GM21526 (cell line): ENCODE measurements around the gene RGL3.
"Not testable (repeated sequence)": the region's sequence is repeated elsewhere in the genome, so short reads cannot be mapped to it uniquely, and the experiment has no call there.

ENCODE experiments used
- ATAC-seq: cut with Tn5 transposase; IDR thresholded peaks from one replicate; pipeline ENCODE4 v1.9.1; 2021; ENCODE audit warnings: moderate library complexity; ENCODE audit not compliant: unreplicated experiment, low FRiP score

Gene RGL3

DNA sequence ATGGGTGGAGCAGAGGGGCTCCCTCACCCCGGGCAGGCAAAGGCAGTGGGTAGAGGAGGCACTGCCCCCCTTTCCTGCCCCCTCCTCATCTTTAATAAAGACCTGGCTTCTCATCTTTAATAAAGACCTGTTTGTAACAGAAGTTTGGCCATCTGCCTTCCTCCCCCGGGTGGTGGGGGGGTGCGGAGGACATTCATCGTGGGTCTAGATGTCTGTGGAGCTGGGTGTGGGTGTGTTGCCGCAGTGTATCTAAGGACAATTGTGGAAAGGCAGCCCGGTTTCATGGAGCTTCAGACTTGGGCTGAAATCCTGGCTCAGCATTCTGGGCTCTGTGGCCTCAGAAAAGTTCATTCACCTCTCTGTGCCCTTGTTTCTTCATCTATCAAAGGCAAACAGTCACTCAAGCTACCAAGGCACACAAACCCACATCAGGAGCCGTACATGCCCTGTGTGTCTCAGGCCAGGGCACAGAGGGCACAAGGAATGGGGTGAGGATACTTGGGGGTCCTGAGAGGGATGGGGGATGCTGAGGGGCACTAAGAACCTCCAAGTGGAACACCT lies 53.5 kb downstream of the RGL3 start:
- no peak for ATAC-seq

DNA sequence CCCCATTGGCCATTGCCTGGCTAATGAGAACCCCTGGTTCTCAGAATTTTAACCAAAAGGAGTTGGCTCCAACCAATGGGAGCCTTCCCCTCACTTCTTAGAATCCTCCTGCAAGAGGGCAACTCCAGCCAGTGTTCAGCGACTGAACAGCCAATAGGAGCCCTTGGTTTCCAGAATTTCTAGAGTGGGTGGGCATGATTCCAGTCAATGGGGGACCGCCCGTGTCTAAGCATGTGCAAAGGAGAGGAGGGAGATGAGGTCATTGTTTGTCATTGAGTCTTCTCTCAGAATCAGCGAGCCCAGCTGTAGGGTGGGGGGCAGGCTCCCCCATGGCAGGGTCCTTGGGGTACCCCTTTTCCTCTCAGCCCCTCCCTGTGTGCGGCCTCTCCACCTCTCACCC lies 54.2 kb downstream of the RGL3 start:
- ATAC-seq = no peak

DNA sequence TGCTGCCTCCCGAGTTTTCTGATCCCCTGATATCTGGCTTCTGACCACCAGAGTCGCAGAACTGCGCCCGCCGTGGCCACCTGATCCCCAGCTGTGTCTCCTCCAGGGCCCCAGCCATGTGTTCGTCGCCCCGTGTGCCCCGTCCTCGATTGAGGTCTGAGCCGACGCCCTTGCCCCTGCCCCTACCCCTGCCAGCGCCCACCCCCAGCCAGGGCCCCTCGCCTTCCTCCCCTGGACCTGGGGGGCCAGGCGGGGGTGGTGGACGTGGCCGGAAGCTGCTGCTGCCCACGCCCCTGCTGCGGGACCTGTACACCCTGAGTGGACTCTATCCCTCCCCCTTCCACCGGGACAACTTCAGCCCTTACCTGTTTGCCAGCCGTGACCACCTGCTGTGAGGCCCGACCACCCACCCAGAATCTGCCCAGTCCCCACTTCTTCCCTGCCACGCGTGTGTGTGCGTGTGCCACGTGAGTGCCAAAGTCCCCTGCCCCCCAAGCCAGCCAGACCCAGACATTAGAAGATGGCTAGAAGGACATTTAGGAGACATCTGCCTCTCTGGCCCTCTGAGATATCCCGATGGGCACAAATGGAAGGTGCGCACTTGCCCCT lies 54.7 kb downstream of the RGL3 start:
- no peak for ATAC-seq

DNA sequence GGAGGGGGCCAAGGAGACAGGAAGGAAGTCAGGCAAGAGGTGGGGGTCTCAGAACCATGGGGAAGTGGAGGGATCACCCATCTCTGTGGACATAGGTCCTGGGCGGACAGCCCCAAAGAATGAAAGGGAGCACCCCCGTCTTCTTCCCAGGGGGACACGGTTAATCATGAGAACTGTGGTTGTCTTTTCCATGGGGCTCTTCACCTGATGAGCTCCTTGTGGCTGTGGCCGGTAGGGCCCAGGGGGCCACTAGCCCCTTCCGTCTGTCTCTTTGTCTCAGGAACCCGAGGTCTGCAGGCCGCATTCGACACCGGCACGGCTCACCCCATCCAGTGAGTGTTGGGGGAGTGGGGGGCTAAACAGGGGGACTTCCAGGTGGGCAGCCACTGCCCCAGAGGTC lies 55.2 kb downstream of the RGL3 start:
- no peak for ATAC-seq

DNA sequence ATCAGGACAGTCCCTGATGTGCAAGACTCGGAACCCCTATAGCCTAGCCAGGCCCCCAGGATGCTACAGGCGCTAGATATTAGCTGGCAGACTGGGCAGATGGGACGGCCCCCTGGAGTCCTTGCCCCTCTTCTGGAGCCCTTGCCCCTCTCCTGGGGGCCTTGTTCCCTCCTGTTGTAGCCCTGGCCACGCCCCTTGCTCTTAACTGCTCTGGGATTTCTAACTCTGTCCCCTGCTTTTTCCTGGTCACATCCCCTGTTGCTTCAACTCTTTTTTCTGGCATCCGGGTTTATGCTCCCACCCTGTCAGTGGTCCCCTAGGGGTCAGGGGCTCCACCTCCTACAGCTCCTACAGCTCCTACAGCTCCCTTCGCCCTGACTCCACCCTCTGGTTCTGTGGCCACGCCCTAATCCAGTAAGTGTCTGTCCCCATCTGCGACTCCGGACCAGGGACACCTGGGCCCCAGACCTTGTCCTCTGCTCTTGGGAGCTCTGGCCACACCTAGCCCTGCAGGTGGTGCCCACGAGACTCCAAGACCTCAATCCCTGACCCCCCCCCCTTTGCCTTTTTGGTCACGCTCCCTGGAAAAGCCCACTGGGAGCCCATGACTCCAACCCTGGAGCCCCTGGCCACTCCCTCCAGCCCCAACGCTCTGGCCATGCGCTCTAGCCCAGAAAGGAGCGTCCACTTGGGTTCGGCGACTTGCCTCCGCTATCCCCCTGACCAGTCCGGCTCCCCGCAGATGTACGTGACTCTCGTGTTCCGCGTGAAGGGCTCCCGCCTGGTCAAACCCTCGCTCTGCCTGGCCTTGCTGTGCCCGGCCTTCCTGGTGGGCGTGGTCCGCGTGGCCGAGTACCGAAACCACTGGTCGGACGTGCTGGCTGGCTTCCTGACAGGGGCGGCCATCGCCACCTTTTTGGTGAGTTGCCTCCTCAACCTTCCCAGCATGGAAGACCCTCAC lies 57.1 kb downstream of the RGL3 start:
- no peak for ATAC-seq

DNA sequence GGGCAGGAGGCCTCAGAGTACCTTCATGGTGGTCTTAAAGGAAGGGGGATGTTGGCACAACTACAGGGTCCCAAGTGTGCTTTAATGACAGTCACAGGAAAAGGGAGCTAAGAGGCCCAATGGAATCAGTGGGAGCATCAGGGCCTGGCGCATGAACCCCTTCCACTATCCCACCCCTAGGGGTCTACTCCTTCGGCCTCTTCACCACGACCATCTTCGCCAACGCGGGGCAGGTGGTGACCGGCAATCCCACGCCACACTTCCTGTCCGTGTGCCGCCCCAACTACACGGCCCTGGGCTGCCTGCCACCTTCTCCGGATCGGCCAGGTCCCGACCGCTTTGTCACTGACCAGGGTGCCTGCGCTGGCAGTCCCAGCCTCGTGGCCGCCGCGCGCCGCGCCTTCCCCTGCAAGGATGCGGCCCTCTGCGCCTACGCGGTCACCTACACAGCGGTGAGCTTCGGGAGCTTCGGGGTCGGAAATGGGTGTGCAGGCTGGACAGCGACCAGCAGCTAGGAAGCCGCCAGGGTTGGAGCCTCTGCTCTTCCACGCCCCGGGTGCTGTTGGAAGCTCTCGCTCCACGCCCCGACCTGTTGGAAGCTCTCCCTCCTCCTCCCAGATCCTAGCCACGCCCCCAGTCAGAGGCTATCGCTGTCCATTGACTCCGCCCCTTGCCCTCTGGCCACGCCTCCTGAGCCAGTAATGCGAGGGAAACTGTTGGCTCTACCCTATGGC lies 57.9 kb downstream of the RGL3 start:
- no peak for ATAC-seq

DNA sequence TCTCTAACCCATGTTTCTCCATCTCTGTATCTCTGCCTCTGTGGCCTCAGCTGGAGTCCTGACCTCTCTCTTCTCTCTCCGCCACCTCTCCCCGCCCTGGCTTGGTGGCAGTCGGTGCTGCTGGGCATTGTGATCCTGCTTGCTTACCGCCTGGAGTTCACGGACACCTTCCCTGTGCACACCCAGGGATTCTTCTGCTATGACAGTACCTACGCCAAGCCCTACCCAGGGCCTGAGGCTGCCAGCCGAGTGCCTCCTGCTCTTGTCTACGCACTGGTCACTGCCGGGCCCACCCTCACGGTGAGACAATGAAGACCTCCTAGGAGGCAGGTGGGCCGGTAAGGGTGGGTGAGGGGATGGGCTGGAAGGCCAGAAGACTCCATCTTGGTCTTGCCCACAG lies 59.7 kb downstream of the RGL3 start:
- no peak for ATAC-seq

DNA sequence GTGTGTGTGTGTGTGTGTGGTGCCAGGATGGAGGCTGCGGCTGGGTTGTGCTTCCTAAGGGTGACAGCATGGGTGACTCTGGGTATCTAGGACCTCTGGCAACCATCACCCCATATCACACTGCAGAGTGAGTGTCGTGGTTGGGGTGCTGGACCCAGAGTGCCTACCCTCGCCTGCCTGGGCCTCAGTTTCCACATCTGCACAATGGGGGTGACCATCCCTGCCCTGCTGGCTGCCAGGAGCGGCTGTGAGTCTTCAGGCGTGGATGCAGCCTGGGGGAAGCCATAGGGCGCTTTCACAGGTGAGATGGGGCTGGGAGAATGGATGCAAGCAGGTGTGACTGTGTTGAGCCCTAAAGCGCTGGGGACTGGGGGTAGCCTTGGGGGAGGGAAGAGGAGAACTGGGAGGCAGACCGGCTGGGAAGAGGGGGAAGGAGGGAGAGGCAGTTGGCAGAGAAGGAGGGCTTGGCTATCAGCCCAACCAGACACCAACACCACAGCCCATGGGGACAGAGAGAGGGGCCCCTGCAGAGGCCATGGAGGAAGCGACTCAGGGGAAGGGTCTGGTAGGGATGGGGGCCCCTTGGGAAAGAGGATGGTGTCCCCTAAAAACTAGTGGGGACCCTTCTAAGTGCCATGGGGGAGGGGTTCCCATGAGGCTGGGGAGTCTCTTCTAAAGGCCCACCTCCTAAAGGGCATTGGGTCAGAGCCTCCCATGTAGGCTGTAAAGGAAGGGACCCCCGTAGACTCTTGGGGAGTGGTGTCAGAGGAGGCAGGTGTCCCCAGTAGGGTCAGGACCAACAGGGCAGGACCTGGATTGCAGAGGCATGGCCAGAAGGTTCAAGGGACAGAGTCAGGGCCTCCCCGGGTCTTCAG lies 62.2 kb downstream of the RGL3 start:
- ATAC-seq = no peak

DNA sequence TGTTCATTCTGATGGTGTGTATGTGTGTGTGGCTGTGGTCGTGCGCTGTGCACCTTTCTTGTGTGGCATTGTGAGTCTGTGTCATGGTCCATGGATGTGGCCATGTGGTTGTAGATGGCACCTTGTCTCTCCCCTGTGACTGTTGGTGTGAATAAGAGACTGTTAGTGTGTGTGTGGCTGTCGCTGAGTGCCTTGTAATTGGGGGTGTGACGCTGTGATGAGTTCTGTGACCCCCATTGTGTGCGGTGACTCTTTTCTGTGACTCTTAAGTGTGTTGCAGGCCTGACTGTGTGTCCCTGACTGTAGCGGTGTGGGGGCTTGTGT lies 63.1 kb downstream of the RGL3 start:
- no peak for ATAC-seq

DNA sequence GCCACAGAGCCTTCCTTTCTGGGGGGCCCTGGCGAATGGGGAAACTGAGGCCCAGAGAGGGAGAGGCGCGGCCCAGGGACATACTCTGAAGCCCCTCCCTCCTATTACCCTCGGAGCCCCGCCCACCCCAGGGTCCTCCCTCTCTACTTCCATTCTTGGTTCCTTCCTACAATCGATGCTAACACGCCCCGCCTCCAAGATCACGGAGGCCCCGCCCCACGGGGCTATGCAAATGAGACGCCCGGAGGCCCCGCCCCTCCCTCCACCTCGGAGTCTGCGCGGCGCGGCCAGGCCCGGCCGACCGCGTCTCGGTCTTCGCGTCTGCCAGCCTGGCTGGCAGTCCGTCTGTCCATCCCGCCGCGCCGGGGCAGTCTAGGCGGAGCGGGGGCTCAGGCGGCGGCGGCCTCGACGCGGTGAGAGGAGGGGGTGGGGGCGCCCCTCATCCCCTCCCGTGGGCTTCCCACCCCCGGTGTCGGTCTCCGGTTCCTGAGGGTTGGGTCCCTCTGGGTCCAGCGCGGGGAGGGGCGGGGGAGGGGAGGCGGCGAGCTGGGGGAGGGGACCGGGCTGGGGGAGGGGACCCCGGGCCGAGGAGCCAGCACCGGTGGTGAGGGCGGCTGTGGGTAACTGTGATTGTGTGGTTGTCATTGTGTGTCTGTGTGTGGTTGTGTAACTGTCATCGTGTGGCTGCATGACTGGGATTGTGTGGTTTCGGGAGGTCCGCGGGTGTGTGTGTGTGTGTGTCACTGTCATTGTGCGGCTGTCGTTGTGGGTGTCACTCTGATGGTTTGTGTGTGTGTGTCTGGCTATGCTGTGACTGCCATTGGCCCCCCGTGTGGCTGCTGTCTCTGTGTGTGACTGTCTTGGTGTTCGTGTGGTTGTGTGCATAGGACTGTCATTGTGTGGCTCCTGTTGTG lies 63.7 kb downstream of the RGL3 start, which contains the start of gene PLPPR2:
Gene PLPPR2, plus strand, starts transcription at position 273 of the 914 bp plus-strand sequence. CDS start 2,242 bp downstream, outside the sequence.
- ATAC-seq = no peak

DNA sequence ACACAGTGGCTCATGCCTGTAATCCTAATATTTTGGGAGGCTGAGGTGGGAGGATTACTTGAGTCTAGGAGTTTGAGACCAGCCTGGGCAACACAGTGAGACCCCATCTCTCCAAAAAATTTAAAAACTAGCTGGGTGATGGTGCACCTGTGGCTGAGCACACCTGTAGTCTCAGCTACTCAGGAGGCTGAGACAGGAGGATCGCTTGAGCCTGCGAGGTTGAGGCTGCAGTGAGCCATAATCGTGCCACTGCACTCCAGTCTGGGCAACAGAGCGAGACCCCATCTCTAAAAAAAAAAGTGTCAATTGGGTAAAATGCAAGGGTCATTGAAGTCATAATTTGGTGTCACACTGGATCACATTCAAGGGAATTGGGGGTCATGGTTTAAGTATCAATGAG lies 65.0 kb downstream of the RGL3 start:
- not testable (repeated sequence) for ATAC-seq

DNA sequence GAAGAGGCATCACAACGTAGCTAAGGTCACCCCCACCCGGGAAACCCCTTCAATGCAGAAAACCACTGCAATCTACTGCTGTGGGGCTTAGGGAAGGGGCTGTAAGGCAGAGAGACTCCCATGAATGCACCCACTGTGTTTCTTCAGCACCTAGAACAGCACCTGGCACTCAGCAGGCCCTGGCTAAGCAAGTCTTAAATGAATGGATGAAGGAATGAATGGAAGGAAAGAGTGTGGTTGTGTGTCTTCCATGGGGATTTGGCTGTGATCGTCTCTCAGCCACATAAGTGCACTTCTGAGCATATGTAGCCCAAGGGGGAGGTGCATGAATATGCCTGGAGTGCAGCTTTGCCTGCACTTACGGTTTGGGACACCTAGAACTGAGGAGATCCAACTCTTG lies 69.9 kb downstream of the RGL3 start:
- ATAC-seq = no peak

DNA sequence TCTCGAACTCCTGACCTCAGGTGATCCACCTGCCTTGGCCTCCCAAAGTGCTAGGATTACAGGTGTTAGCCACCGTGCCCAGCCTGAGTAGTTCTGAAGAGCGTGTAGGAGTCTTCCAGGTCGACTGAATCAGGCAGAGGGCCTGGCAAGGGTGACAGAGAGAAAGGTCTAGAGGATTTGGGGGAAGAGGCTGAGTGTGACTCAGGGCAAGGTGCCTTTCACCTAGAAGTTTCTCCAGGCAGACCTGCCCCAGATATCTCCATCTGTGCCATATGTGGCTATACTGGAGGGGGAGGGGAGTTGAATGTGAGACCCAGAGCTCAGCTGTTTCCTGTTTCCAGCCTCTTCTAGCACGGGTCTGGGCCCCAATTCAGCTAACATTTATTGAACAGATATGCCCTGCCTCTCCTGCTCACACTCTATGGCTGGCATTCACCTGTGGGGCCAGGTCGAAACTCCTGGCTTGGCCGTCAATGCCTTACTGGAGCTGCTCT lies 71.5 kb downstream of the RGL3 start:
- no peak for ATAC-seq

DNA sequence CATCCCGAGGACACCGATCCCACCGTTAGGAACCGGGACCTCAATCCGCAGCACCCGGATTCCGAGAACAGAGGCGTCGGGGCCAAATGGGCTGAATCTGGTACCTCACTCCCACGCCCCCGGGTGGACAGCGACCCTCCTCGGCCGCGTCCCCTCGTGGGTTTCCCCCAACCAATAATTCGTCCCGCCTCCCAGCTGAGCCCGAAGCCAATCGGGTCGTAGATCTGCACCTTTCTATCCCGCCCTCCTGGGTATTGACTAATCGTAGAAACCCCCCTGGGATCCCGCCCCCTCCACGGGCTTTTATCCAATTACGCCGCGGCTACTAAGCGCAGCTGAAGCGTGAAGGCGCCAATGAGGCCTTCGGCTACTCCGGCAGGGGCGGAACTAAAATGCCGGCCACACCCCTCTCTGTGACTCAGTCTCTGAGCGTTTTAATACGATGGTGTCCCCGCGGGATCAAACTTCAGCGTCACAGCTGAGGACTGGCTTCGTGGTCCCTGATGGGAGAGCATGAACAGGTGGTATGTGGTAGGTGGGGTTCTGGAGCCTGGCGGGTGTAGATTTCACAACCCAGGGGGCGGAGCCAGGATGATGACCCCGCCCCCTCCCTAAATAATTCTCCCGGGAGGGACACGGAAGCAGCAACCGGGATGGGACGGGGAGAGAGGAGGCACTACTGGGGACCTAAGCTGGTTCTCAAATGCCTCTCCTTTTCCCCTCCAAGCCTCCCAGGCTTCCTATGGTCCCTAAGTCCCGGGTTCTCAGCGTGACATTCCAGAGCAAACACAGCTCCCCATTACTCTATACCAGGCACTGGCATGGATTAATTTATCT lies 72.8 kb downstream of the RGL3 start, which contains the start of the genes CCDC159 and TMEM205:
Gene CCDC159, plus strand, starts transcription at position 416 of the 837 bp plus-strand sequence. Its CDS starts 88 bp downstream, at position 504.
Gene TMEM205, minus strand, starts transcription at position 165 of the 837 bp plus-strand sequence. CDS start 649 bp downstream, outside the sequence.
- ATAC-seq = peak; percentile 77

DNA sequence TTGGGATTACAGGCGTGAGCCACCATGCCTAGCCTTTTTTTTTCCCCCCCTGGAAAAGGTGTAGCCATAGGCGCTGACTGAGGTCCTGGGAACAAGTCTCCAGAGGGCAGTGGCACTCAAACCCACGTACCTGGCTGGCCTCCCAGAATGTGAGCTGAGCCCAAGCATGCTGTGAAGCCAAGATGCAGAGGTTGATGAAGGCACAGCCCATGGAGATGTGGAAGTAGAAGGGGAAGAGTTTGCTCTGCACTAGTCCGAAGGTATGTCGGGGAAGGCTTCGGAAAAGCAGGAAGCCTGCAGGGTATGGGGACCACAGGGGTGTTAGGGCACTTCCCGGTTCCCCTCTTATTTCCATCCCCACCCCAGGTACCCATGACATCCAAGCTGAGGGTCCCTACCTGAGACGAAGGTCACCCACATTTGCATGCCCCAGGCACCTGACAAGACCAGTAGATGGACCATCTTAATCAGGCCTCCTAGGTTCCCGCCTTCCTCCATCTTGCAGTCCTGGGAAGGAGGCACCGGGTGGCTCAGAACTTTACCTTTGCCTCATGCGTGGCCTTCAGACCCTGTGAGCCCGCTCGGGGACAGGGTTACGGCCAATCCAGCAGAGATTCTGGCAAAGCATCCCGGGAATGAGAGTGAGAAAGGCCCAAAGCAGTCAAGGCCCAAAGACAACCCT lies 73.9 kb downstream of the RGL3 start:
- no peak for ATAC-seq
